CD14-positive monocyte (primary cell): ENCODE data around the gene DCLK1. TPM values are rescaled to one million over a fixed set of nuclear protein-coding genes. Genes with fewer than 3 reads are reported as not detected.

ENCODE experiments used
- DNase-seq, 3 donors: peaks; one replicate each; pipeline ENCODE4 v3.0.0-alpha.2; 2011 to 2022
- H2AFZ ChIP-seq: 2 replicates; pipeline ENCODE4 v1.6.0; 2012; ENCODE audit warnings: mild to moderate bottlenecking, low read depth, low read length, inconsistent platforms; ENCODE audit not compliant: insufficient read depth, poor library complexity, severe bottlenecking
- H3K27ac ChIP-seq, 2 donors: 1 replicate in 1 of 2; 2 replicates in 1 of 2; pipeline ENCODE4 v1.5.1; 2012 to 2013; ENCODE audit warnings: low read length in 2 of 2, control low read depth in 1 of 2, inconsistent platforms in 1 of 2, low read depth in 1 of 2, mild to moderate bottlenecking in 1 of 2
- H3K27me3 ChIP-seq, 2 donors: one replicate each; pipeline versions ENCODE4 v1.6.0 to v1.6.1; 2011 to 2013; ENCODE audit warnings: low read length in 2 of 2; ENCODE audit not compliant: control insufficient read depth in 2 of 2, insufficient read depth in 2 of 2
- H3K36me3 ChIP-seq, 2 donors: replicated peaks in 1 of 2; 1 replicate in 1 of 2; 2 replicates in 1 of 2; pipeline versions ENCODE4 v1.5.1 to v1.6.1; 2012 to 2013; ENCODE audit warnings: low read length in 2 of 2, control low read depth in 1 of 2, inconsistent platforms in 1 of 2, mild to moderate bottlenecking in 1 of 2; ENCODE audit not compliant: insufficient read depth in 2 of 2, control insufficient read depth in 1 of 2
- H3K4me1 ChIP-seq, 2 donors: 1 replicate in 1 of 2; 2 replicates in 1 of 2; pipeline versions ENCODE4 v1.5.1 to v1.6.1; 2012 to 2013; ENCODE audit warnings: low read length in 2 of 2, control low read depth in 1 of 2, inconsistent platforms in 1 of 2, mild to moderate bottlenecking in 1 of 2, moderate library complexity in 1 of 2; ENCODE audit not compliant: insufficient read depth in 2 of 2, control insufficient read depth in 1 of 2
- H3K4me2 ChIP-seq: replicated peaks from 2 replicates; pipeline ENCODE3; 2012; ENCODE audit warnings: low read length, moderate library complexity, mild to moderate bottlenecking; ENCODE audit not compliant: poor library complexity, severe bottlenecking; ENCODE audit errors: extremely low read depth
- H3K4me3 ChIP-seq, 3 experiments: fragments of 200-600 bp in 1 of 3; sonication (generic) in 1 of 3; replicated peaks in 1 of 3; 1 replicate in 2 of 3; 2 replicates in 1 of 3; pipeline ENCODE4 v1.5.1; 2011 to 2013; ENCODE audit warnings: low read length in 3 of 3, mild to moderate bottlenecking in 3 of 3, control low read depth in 2 of 3, low read depth in 2 of 3, inconsistent platforms in 1 of 3, moderate library complexity in 1 of 3
- H3K79me2 ChIP-seq: 2 replicates; pipeline ENCODE4 v1.6.0; 2012; ENCODE audit warnings: mild to moderate bottlenecking, control low read depth, inconsistent platforms, low read length, moderate library complexity; ENCODE audit not compliant: insufficient read depth
- H3K9ac ChIP-seq: 2 replicates; pipeline ENCODE4 v1.6.0; 2017; ENCODE audit warnings: low read length, mild to moderate bottlenecking; ENCODE audit not compliant: insufficient read depth, poor library complexity, severe bottlenecking
- H3K9me3 ChIP-seq, 2 donors: replicated peaks in 1 of 2; 1 replicate in 1 of 2; 2 replicates in 1 of 2; pipeline versions ENCODE4 v1.5.1 to v1.6.1; 2012 to 2013; ENCODE audit warnings: low read length in 2 of 2, control low read depth in 1 of 2; ENCODE audit not compliant: control insufficient read depth in 1 of 2, insufficient read depth in 1 of 2
- H4K20me1 ChIP-seq: 2 replicates; pipeline ENCODE4 v1.6.0; 2012; ENCODE audit warnings: mild to moderate bottlenecking, low read length, control low read depth, moderate library complexity; ENCODE audit not compliant: insufficient read depth
- H3K27ac Mint-ChIP-seq, 7 donors: one replicate each; pipeline ENCODE4 v1.8.0; 2020; ENCODE audit warnings: mild to moderate bottlenecking in 7 of 7, mixed read lengths in 7 of 7, moderate library complexity in 6 of 7, inconsistent platforms in 2 of 7
- H3K27me3 Mint-ChIP-seq, 3 donors: one replicate each; pipeline ENCODE4 v1.8.0; 2021 to 2022; ENCODE audit warnings: low read depth in 3 of 3, mild to moderate bottlenecking in 3 of 3, mixed read lengths in 3 of 3, moderate library complexity in 3 of 3, inconsistent platforms in 1 of 3
- H3K36me3 Mint-ChIP-seq, 2 donors: one replicate each; pipeline ENCODE4 v1.8.0; 2020; ENCODE audit warnings: mixed read lengths in 2 of 2, inconsistent platforms in 1 of 2, mild to moderate bottlenecking in 1 of 2
- H3K4me1 Mint-ChIP-seq: one replicate; pipeline ENCODE4 v1.8.0; 2020; ENCODE audit warnings: mild to moderate bottlenecking, mixed read lengths
- H3K4me3 Mint-ChIP-seq, 2 donors: one replicate each; pipeline ENCODE4 v1.8.0; 2020; ENCODE audit warnings: mild to moderate bottlenecking in 2 of 2, mixed read lengths in 2 of 2, moderate library complexity in 1 of 2
- H3K9me3 Mint-ChIP-seq, 7 donors: one replicate each; pipeline ENCODE4 v1.8.0; 2020 to 2022; ENCODE audit warnings: mixed read lengths in 7 of 7, mild to moderate bottlenecking in 6 of 7, moderate library complexity in 6 of 7, inconsistent platforms in 2 of 7
- CTCF ChIP-seq: fragments of 200-600 bp; IDR thresholded peaks from one replicate; pipeline ENCODE4 v1.8.0; 2022; ENCODE audit warnings: antibody characterized with exemption, mild to moderate bottlenecking
- WGBS: methylation state at CpG from one replicate; pipeline ENCODE4 v1.1.5; 2013; ENCODE audit warnings: missing lambda C conversion rate; ENCODE audit not compliant: insufficient coverage; 5-methylcytosine and 5-hydroxymethylcytosine counted together
- intact Hi-C, 2 donors: fragments of 100-400 bp; cut with micrococcal nuclease; formaldehyde crosslinking; loops; one replicate each; pipeline versions ENCODE4 v1.15.0 to v1.15.1; 2023
- polyA plus RNA-seq, 3 donors: library from polyadenylated mRNA; depleted of rRNA in 1 of 3; unstranded in 2 of 3; stranded (reverse) in 1 of 3; fragments of 300-500 nt in 2 of 3; fragments of >200 nt in 1 of 3; fragmentation: Illumina TruSeq in 2 of 3; gene quantifications; 1 replicate in 2 of 3; 2 replicates in 1 of 3; pipeline ENCODE4 v1.2.3, GENCODE V29; 2012 to 2021

The DCLK1 gene
- polyA plus RNA-seq, 3 donors = not detected

DNA sequence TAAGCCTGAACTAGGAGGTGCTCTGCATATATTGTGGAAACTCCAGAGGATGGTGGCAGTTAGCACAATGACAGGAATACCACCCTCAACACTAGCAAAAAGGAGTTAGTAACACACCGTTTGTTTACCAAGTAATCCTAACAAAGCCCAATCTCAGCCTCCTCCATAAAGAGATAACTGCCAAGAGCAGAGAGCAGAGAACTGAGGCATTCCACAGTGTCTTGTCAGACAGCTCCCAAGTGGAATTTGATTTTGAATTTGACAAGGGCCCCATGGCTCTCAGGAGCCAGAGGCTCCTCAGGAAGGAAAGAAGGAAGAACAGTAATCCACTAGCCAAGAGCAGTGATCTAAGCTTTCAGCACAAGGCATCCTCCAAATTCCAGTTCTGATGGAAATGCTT lies 298.6 kb downstream of the DCLK1 start:
- no peak overlapping the region for H3K4me3 Mint-ChIP-seq
- H3K27me3 Mint-ChIP-seq = peaks cover 1 to 6% (median 3%) of the 10 kb centered on the region in 3 donors
- Histone ChIP-seq H4K20me1 (no peaks in the 10 kb centered on the region), H3K4me2 (no peak overlapping the region), H3K79me2 (no peaks in the 10 kb centered on the region), H3K4me1 (no peaks in the 10 kb centered on the region), H3K27me3 (no peaks in the 10 kb centered on the region), H2AFZ (no peak overlapping the region), H3K27ac (no peak overlapping the region), H3K4me3 (no peak overlapping the region), H3K36me3 (no peaks in the 10 kb centered on the region), H3K9ac (no peak overlapping the region), H3K9me3 (peaks cover 0 to 3% of the 10 kb centered on the region in 2 donors)
- intact Hi-C loops = no loop called here
- TF ChIP-seq CTCF = no peak
- WGBS = 60% methylated on average over 1 of the region's 1 CpG
- no peaks in the 10 kb centered on the region for H3K36me3 Mint-ChIP-seq
- H3K9me3 Mint-ChIP-seq = peaks cover 0 to 8% (median 4%) of the 10 kb centered on the region in 7 donors
- no peaks in the 10 kb centered on the region for H3K4me1 Mint-ChIP-seq
- no peak for DNase-seq
- peak overlapping the region in 1 of 7 donors; percentile 3 for H3K27ac Mint-ChIP-seq

GRCh38 chr13:35830850-35831450 lies 300.2 kb downstream of the DCLK1 start:
- no peaks in the 10 kb centered on the region for H3K36me3 ChIP-seq
- no peak for DNase-seq
- no peaks in the 10 kb centered on the region for H3K27me3 ChIP-seq
- H3K36me3 Mint-ChIP-seq = no peaks in the 10 kb centered on the region
- no peak overlapping the region for H3K4me2 ChIP-seq
- peaks cover 0 to 3% of the 10 kb centered on the region in 2 donors for H3K9me3 ChIP-seq
- H2AFZ ChIP-seq = no peak overlapping the region
- H3K4me1 Mint-ChIP-seq = no peaks in the 10 kb centered on the region
- intact Hi-C loops = no loop called here
- no peak overlapping the region for H3K4me3 Mint-ChIP-seq
- WGBS = no CpG with 5 or more reads among the region's 2 CpGs
- H3K27ac ChIP-seq = no peak overlapping the region
- no peak for TF ChIP-seq CTCF
- H3K9ac ChIP-seq = no peak overlapping the region
- H3K27ac Mint-ChIP-seq = no peak overlapping the region
- H3K27me3 Mint-ChIP-seq = peaks cover 1 to 6% (median 4%) of the 10 kb centered on the region in 3 donors
- H3K9me3 Mint-ChIP-seq = peaks cover 0 to 8% (median 5%) of the 10 kb centered on the region in 7 donors
- H4K20me1 ChIP-seq = no peaks in the 10 kb centered on the region
- no peak overlapping the region for H3K4me3 ChIP-seq
- H3K79me2 ChIP-seq = no peaks in the 10 kb centered on the region
- H3K4me1 ChIP-seq = no peaks in the 10 kb centered on the region
